ENCODE data around the gene ZDHHC9.

ZDHHC9 gene

GRCh38 chrX:129831091-129831885, 12.4 kb downstream of the ZDHHC9 start:
- Mint-ChIP-seq H3K27ac (no peak overlapping the region), H3K9me3 (no peaks in the 10 kb centered on the region), H3K4me1 (peaks cover 2% of the 10 kb centered on the region), H3K4me3 (no peak overlapping the region), H3K27me3 (no peaks in the 10 kb centered on the region), H3K36me3 (peaks cover 3% of the 10 kb centered on the region)

GRCh38 chrX:129830494-129830893, 13.2 kb downstream of the ZDHHC9 start:
- Mint-ChIP-seq H3K9me3 (no peaks in the 10 kb centered on the region), H3K4me1 (peaks cover 10% of the 10 kb centered on the region), H3K4me3 (no peak overlapping the region), H3K27ac (no peak overlapping the region), H3K36me3 (peaks cover 3% of the 10 kb centered on the region), H3K27me3 (no peaks in the 10 kb centered on the region)

GRCh38 chrX:129825746-129826505, 17.8 kb downstream of the ZDHHC9 start:
- H3K27ac Mint-ChIP-seq, result no peak overlapping the region
- peaks cover 10% of the 10 kb centered on the region for H3K4me1 Mint-ChIP-seq
- H3K9me3 Mint-ChIP-seq, result no peaks in the 10 kb centered on the region
- H3K36me3 Mint-ChIP-seq, result peaks cover 8% of the 10 kb centered on the region
- no peaks in the 10 kb centered on the region for H3K27me3 Mint-ChIP-seq
- no peak overlapping the region for H3K4me3 Mint-ChIP-seq

- Mint-ChIP-seq H3K4me1 (peaks cover 10% of the 10 kb centered on the region), H3K27me3 (no peaks in the 10 kb centered on the region), H3K9me3 (no peaks in the 10 kb centered on the region), H3K36me3 (peaks cover 7% of the 10 kb centered on the region), H3K4me3 (no peak overlapping the region), H3K27ac (no peak overlapping the region)
Observed at GRCh38 chrX:129824620-129825019, 19.1 kb downstream of the ZDHHC9 start.

- Mint-ChIP-seq H3K27me3 (no peaks in the 10 kb centered on the region), H3K36me3 (peaks cover 5% of the 10 kb centered on the region), H3K4me3 (no peak overlapping the region), H3K4me1 (peaks cover 10% of the 10 kb centered on the region), H3K27ac (peak overlapping the region; percentile 30), H3K9me3 (no peaks in the 10 kb centered on the region)
Observed at GRCh38 chrX:129823522-129823921, 20.2 kb downstream of the ZDHHC9 start.

GRCh38 chrX:129823115-129823514, 20.6 kb downstream of the ZDHHC9 start:
- Mint-ChIP-seq H3K36me3 (peaks cover 5% of the 10 kb centered on the region), H3K4me1 (peaks cover 10% of the 10 kb centered on the region), H3K27me3 (no peaks in the 10 kb centered on the region), H3K27ac (no peak overlapping the region), H3K4me3 (no peak overlapping the region), H3K9me3 (no peaks in the 10 kb centered on the region)

GRCh38 chrX:129818123-129818522, 25.6 kb downstream of the ZDHHC9 start:
- H3K4me3 Mint-ChIP-seq, result no peak overlapping the region

GRCh38 chrX:129813662-129814368, 29.9 kb downstream of the ZDHHC9 start:
- Mint-ChIP-seq H3K36me3 (peaks cover 9% of the 10 kb centered on the region), H3K9me3 (no peaks in the 10 kb centered on the region), H3K27ac (no peak overlapping the region), H3K4me1 (peaks cover 8% of the 10 kb centered on the region), H3K27me3 (no peaks in the 10 kb centered on the region), H3K4me3 (no peak overlapping the region)

More at GRCh38 chrX:129818123-129818522, 25.6 kb downstream of the ZDHHC9 start:
- H3K27me3 Mint-ChIP-seq, result no peaks in the 10 kb centered on the region
- no peaks in the 10 kb centered on the region for H3K4me1 Mint-ChIP-seq
- no peaks in the 10 kb centered on the region for H3K9me3 Mint-ChIP-seq
- H3K27ac Mint-ChIP-seq, result no peak overlapping the region
- H3K36me3 Mint-ChIP-seq, result peaks cover 1% of the 10 kb centered on the region

- H3K36me3 Mint-ChIP-seq, result peaks cover 14% of the 10 kb centered on the region
Observed at GRCh38 chrX:129808829-129809796, 34.6 kb downstream of the ZDHHC9 start.

GRCh38 chrX:129808158-129808828, 35.4 kb downstream of the ZDHHC9 start:
- Mint-ChIP-seq H3K9me3 (no peaks in the 10 kb centered on the region), H3K4me3 (no peak overlapping the region), H3K27ac (no peak overlapping the region), H3K27me3 (no peaks in the 10 kb centered on the region), H3K4me1 (peaks cover 16% of the 10 kb centered on the region), H3K36me3 (peaks cover 14% of the 10 kb centered on the region)

More at GRCh38 chrX:129808829-129809796, 34.6 kb downstream of the ZDHHC9 start:
- Mint-ChIP-seq H3K27me3 (no peaks in the 10 kb centered on the region), H3K4me1 (peaks cover 16% of the 10 kb centered on the region), H3K4me3 (no peak overlapping the region), H3K9me3 (no peaks in the 10 kb centered on the region), H3K27ac (no peak overlapping the region)

- Mint-ChIP-seq H3K9me3 (no peaks in the 10 kb centered on the region), H3K4me1 (peaks cover 23% of the 10 kb centered on the region), H3K36me3 (peaks cover 9% of the 10 kb centered on the region), H3K27ac (no peak overlapping the region), H3K27me3 (no peaks in the 10 kb centered on the region), H3K4me3 (no peak overlapping the region)
Observed at GRCh38 chrX:129804806-129805205, 38.9 kb downstream of the ZDHHC9 start.

- no peaks in the 10 kb centered on the region for H3K9me3 Mint-ChIP-seq
- no peak overlapping the region for H3K27ac Mint-ChIP-seq
Observed at GRCh38 chrX:129802863-129803262, 40.8 kb downstream of the ZDHHC9 start.

GRCh38 chrX:129800186-129800585, 43.5 kb downstream of the ZDHHC9 start:
- Mint-ChIP-seq H3K9me3 (no peaks in the 10 kb centered on the region), H3K36me3 (peaks cover 2% of the 10 kb centered on the region), H3K4me1 (peaks cover 24% of the 10 kb centered on the region), H3K4me3 (no peak overlapping the region), H3K27me3 (no peaks in the 10 kb centered on the region), H3K27ac (peak overlapping the region; percentile 65)

More at GRCh38 chrX:129802863-129803262, 40.8 kb downstream of the ZDHHC9 start:
- Mint-ChIP-seq H3K27me3 (no peaks in the 10 kb centered on the region), H3K36me3 (peaks cover 2% of the 10 kb centered on the region), H3K4me3 (no peak overlapping the region), H3K4me1 (peaks cover 24% of the 10 kb centered on the region)

GRCh38 chrX:129798888-129799287, 44.8 kb downstream of the ZDHHC9 start:
- H3K36me3 Mint-ChIP-seq, result no peaks in the 10 kb centered on the region
- peaks cover 24% of the 10 kb centered on the region for H3K4me1 Mint-ChIP-seq
- no peaks in the 10 kb centered on the region for H3K27me3 Mint-ChIP-seq
- peak overlapping the region; percentile 30 for H3K4me3 Mint-ChIP-seq
- H3K27ac Mint-ChIP-seq, result peak overlapping the region; percentile 74
- no peaks in the 10 kb centered on the region for H3K9me3 Mint-ChIP-seq

All from activated naive CD4-positive, alpha-beta T cell treated with anti-CD3 and anti-CD28 coated beads, Interleukin-2, amount 50 U/mL, for 24 hours (primary cell).